NCI-H1105 (cell line): Measurements from ENCODE around the gene PLA2G2D.
A peak's percentile ranks its signal among the peaks of the same experiment; 100 is the strongest.

ENCODE experiments used
- DNase-seq: peaks from one replicate; lab custom pipeline; 2025; lab: John Stamatoyannopoulos, UW

The PLA2G2D gene, protein sequence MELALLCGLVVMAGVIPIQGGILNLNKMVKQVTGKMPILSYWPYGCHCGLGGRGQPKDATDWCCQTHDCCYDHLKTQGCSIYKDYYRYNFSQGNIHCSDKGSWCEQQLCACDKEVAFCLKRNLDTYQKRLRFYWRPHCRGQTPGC

DNA sequence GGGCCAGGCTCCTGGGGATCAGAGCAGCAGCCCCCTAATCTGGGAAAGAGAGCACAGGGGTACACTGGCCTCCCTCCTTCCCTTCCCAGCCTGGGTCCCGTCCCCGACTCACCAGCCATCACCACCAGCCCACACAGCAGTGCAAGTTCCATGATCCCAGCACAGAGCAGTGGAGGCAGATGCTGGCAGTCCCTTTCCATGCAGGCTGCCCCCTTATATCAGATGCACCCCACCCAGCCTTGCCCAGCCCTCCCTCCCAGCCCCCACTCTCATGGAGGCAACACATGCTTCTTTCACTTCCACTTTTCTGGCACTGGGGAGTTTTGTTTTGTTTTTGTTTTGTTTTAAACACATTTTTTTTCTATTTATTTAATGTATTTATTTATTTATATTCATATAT is at the start of gene PLA2G2D:
Gene PLA2G2D, minus strand, starts transcription at position 190 of the 400 bp plus-strand sequence. Its CDS starts 38 bp downstream, at position 152.
- DNase-seq = no peak

DNA sequence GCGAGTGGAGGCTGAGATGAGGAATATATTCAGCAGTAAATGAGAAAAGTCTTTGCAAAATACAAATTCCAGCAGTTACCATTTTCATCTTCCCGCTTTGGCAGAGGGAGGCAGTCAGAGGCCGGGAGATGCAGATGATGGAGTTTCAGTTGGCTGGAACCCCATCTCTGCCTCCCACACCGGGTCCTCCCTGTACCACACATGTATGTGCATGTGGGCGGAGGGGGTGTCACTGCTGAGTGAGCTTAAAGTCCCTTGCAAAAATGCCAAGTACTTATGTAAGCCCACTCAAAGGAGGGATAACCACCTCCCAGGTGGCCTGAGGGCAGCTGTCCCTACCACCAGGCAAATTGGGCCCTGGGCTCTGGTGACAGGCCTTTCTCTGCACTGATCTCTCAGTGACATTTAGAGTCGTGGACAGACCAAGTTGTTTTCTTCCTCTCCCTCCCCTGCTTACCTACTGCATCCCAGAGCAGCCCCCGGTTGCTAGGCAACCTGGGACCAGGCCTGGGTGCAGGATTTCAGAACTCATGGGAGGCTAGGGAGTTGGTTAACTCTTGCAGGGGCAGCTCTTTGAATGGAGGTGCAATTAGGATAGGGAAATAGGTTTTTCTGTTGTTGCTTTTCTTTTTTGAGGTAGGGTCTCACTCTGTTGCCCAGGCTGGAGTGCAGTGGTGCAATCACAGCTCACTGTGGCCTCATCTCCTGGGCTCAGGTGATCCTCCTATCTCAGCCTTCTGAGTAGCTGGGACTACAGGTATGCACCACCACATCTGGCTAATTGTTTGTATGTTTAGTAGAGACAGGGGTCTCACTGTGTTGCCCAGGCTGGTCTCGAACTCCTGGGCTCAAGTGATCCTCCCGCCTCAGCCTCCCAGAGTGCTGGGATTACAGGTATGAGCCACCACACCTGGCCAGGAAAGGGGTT is 49.5 kb upstream of the PLA2G2D start:
- DNase-seq = no peak

DNA sequence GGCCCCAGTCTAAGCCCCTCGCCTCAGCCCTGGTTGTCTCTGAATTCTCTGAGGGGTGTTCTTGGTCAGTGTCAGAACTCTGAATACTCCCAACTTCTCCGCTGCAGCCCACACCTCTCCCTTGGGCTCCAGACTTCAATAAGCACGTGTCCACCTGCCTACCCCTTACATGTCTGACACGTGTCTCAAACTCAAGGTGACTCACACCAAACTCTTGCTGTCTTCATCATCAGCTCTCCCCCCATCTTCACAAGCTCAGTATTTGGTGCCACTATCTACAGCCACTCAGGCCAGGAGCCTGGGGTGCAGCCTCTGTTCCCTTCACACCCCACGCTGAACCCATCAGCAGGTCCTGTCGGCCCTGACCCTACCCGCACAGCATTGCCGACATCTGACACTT is 47.8 kb upstream of the PLA2G2D start:
- DNase-seq = no peak

DNA sequence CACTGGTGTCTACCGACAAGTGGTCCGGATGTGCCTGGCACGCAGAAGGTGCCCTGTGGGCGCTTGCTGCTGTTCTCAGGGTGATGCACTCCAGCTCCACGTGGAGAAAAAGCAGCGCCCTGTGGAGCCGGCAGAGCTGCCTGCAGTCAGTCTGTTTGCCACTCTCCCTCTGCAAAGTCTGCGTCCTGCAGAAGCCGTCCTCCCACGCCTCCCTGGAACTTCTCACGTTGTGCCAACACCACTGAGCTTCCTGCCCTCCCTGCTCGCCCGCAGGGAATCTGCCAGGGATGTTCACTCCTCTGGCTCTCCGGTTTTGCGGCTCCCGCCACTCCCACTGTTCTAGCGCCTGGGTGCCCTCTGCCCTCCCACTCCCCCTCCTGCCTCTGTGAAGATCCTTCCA is 46.7 kb upstream of the PLA2G2D start:
- no peak for DNase-seq

DNA sequence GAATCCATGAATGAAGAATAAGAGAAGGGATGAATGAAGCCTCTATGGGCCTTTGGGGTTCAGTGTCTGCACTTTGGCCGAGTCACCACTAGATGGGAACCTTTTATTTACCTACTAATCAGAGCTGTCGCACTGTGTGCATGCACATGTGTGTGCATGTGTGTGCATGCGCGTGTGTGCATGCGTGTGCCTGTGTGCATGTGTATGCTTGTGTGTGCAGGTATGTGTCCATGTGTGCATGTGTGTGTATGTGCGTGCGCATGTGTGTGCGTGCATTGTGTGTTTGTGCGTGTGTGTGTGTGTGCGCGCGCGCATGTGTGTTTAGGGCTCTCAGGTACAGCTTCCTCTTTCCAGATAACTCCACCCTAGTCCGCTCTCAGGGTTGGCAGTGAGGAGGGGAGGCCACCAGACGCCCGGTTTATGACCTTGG is 46.2 kb upstream of the PLA2G2D start:
- DNase-seq = no peak

DNA sequence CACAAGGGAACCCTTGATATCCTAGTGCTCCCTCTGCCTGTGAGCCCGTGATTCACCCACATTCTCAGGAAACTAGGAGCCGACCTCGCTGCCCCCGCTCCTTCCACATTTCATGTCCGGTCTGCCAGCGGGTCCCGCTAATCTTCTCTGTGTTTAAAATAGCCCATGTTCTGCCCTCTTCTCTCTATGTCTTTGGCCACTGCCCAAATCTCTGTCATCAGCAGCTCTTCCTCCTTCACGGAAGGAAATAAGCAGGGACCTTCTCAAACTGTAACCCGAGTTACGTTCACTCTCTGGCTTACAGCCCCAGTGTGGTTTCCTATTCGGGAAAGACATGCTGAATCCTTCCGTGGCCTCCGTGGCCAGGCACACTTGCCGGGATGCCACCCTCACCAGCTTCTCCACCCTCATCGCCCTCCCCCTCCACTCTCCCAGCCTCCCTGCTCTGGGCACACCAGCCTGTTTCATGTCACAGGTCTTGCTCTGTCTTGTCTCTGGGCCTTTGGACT is 45.4 kb upstream of the PLA2G2D start:
- no peak for DNase-seq

DNA sequence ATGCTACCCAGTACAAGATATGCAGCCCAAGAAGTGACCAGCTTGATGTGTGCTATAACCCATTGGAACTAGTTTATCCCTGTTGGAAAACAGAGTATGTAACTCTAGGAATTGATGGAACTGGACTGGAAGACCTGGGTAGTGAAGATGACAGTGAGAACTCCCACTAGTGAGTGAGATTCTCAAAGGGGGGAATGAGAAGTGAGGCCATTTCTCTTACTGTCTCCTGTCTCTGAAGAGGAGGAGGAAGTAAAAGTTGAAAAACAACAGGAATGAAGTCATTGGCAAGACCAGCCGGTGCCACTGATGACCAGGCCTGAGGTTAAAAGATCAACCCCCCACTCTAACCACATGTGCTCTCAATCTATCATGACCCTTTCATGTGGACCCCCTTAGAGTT is 40.7 kb upstream of the PLA2G2D start:
- no peak for DNase-seq

DNA sequence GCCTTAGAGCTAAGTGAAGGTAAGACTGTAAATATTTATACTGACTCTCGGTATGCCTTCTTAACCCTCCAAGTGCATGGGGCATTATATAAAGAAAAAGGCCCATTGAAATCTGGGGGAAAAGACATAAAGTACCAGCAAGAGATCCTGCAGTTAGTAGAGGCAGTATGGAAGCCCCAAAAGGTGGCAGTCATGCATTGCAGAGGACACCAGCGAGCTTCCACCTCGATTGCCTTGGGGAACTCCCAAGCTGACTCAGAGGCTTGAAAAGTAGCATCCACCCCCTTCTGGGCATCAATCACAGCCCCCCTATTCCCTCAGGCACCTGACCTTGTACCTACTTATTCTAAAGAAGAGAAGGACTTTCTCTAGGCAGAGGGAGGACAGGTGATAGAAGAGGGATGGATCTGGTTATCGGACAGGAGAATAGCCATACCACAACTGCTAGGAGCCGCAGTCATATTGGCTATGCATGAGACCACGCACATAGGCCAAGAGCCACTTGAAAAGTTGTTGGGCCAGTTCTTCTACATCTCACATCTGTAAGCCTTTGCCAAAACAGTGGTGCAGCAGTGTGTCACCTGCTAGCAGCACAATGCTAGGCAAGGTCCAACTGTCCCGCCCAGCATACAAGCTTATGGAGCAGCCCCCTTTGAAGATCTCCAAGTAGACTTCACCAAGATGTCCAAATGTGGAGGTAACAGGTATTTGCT is 39.2 kb upstream of the PLA2G2D start:
- DNase-seq = no peak

DNA sequence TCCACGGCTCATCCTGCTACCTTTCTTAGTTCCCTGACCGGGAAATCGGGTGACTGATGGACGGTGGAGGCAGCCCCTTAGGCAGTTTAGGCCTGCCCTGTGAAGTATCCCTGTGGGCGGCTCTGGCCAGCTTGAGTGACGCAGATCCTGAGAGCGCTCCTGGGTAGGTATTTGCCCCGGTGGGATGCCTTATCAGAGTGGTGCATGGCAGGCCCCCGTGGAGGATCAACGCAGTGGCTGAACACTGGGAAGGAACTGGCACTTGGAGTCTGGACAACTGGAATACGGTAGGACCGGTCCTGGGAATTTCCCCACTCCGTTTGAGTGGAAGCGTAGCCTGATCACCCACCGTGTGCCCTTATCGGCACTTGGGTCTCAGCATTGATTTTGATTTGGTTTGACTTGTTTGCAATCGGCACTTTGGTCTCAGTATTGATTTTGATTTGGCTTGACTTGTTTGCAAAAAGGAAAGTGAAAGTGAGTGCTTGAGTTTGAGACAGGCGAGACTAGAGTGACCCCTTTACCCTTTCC is 35.0 kb upstream of the PLA2G2D start:
- no peak for DNase-seq

DNA sequence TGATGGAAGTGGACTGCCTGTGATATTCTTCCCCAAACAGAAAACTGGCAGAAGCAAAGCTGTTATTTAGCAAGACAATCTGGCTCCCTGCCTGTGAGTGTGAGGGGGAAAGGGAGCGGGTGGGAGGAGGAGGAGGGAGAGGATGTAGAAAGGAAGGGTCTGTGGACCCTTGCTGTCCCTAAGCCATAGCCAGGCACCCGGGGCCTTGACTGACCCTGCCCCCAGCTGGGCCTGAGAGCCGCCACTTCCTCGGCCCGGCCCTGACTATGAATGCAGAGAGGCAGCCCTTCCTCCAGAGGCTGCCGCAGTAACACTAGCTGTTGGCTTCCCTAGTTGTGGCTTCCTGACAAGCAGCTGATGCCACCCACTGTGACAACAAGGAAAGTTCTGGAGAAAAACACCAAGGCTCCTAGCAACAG is 33.7 kb upstream of the PLA2G2D start:
- DNase-seq = no peak

DNA sequence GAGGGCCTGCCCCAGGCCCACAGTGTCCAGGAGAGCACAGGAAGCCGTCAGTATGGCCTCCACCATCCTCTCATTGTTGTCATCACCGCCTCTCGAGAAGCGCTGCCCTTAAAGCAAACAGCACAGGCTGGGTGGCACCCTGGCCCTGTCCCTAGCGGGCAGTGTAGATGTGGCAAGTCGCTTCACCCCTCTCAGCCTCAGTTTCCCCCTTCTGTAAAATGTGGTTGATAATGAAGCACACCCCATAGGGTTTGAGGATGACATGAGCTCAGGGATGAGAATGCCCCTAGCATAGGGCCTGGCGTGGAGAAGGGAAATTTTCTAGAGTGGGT is 33.2 kb upstream of the PLA2G2D start:
- DNase-seq = no peak

DNA sequence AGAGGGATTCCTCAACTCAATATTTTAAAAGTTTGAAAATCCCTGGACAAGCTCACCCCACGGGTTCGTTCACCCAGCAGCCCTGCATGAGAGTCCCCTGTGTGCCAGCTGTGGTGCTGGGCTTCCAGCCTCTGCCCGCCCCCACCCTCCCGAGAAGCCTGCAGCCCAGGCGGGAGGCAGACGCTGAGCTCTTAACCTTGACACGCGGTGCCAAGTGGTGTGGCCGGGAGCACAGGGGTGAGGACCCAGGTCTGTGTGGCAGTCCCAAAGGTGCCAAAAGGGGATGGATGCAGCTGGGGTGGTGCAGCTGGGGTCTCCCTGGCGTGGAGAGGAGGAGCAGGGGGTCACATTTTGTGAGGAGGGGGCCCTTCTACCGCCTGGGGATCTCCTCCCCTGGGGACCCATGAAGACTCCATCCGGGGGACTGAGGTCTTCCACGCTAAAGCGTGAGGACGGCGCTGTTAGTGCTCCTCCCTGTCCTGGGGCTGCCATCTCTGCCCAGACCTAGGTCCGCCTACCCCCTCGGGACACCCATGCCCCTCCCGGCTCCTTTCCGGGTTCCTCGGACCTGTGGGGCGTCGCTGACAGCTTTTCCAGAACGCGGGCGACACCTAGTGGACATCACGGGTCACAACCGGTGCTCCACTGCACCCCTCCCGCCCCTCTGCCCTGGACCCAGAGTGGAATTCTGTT is 32.7 kb upstream of the PLA2G2D start:
- DNase-seq = peak; percentile 63

DNA sequence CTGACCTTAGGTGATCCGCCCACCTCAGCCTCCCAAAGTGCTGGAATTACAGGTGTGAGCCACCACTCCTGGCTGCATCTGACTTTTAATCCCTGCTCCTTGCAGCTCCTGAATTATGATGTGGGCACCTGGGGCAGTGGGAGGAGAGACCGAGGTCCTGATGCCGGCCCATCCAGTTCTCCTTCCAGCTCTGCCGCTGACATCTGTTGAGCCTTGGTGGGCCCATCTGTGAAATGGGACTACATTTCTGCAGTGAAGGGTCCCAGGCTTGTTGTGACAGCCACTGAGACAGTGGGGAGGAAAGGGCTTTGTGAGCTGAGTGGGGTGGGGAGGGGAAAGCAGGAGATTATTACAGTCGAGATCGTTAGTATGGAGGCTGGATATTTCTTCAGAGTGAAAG is 31.6 kb upstream of the PLA2G2D start:
- no peak for DNase-seq

DNA sequence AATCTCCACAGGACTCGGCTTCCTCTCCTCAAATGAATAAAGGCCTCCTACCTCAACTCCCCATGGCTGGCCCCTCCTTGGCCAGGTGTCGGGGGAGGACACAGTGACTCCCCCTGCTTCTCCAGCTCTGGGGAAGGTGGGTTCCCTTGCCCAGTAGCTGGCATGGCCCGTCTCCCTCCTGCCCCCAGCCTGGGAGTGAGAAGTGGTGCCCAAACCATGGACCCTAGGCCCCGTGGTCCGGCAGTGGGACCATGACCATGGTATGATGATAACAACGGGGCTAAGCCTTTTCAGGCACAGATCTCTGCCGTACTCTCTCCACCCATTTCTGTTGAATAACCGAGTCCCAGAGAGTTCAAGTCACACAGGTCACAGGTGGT is 31.0 kb upstream of the PLA2G2D start:
- DNase-seq = no peak

DNA sequence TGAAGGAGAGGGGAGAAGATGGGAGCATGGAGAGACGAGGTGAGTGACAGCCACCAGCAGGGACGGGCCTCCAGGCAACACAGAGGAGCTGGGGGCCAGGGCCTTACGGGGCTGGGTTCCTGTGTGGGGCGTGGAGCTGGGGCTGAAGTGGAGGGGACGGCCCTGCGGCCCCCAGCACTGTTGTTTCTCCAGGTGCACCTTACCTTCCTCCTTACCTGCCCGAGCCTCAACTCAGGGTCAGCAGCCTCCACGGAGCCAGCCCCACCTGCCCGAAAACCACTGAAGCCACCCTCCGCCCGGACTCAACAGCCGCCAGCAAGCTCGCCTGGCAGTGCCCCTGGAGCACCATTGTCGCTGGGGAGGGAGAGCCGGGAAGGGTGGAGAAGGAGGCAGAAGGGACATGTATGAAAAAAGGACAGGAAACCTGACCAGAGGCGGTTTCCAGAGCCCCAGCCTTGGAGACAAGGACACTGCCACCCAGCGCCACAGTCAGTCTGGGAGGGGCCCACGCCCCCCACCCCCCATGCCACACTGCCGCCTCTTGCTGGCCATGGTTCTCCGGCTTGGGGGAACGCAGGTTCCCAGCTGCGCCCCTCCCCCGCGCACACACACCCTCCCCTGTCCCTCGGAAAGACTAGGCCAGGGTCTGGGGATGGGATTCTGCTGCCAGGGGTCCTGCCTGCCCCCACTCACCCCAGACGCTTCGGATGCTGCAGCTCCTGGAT is 30.4 kb upstream of the PLA2G2D start:
- DNase-seq = no peak

DNA sequence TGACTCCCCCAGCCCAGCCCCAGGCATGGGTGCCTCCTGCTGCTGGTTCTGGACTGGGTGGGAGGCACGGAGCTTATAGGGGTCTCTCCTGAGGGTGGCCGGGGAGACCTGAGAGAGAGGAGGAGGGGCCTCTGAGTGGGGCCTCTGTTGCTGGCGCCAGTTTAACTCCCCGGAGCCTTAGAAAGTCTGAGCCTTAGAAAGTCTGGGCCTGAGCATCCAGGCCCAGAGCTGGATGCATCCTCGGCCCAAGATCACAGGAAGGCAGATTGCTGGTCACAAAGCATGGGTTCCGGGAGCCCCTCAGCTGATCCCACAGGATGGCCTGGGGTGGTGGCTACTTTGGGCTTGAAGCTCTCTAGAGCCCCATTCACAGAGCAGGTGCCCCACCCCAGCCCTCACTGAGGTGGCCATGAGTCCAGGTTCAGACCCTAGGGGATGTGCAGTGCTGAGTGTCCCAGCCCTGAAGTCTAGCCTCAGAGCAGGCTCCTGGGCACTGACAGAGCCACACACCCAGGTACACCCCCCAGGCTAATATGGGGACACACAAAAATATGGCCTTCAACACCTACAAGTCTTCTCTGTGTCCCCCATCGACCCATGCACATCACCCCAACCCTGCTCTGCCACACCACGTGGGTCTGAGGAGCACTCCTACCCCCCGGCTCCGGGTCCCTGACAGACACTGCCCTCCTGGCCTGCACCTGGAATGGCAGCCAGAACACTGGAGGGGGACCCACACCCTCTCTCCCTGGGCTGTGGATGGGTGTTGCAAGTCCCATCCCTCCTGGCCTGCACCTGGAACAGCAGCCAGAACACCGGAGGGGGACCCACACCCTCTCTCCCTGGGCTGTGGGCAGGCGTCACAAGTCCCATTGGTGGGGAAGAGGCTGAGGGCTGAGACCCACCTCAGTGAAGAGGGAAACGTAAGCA is 29.5 kb upstream of the PLA2G2D start:
- DNase-seq = no peak

DNA sequence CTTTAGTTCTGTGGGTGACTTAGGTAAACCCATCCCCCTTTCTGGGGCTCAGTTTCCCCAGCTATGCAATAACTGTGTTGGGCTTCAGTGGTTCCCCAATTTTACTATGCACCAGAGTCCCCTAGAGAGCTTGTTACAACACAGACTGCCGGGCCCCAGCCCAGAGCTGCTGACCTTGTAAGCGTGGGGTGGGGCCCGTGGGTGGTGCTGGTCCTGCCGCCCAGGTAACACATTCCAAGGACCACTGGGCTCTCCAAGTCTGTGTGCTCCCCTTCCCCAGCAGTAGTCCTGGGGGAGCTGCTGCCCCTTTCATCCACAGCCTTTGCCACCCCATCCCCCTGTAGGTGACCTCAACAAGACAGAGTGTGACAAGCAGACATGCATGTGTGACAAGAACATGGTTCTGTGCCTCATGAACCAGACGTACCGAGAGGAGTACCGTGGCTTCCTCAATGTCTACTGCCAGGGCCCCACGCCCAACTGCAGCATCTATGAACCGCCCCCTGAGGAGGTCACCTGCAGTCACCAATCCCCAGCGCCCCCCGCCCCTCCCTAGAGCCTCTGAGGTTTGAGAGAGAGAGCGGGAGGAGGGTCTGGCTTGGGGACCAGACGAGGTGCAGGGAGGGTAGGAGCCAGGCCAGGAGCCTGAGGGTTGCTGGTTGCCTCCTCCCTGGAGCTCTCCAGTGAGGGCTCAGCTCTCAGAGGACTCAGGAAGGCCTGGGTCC is 28.7 kb upstream of the PLA2G2D start:
- no peak for DNase-seq

DNA sequence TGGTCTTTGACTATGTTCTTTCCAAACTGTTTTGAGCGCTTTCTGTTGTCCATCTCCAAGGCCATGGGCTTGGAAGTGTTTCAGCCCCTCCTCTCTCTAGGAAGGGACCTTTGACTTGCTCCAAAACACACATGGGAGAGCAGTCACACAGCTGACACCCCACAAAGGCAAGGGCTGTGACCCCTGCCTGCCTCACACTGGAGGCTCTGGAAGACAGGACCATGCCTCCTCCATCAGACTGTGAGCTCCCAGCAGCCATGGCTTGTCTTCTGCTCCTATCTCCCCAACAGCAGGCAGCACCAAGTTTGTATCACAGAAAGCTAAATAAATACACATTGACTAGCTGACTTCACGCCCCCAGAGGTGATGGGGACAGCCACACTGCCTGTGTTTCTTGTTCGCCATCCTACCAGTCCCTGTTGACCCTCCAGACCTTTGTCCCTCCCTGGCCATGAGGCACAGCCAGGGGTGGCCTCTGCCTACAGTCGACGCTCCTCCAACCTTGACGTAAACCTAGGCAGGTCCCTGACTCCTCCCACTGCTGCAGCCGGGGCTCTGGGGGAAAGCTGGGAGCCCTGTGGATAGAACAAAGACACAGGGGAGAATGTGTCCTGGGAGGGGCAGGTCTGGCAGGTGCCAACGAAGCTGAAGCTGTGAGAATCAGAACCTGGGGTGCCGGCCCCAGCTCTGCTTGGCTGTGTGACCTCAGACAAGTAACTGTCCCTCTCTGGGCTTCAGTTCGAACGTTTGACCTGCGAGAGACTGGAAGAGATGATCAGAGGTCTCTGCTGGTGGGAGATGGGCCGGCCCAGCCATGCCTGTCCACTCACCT is 24.6 kb upstream of the PLA2G2D start:
- DNase-seq = no peak

DNA sequence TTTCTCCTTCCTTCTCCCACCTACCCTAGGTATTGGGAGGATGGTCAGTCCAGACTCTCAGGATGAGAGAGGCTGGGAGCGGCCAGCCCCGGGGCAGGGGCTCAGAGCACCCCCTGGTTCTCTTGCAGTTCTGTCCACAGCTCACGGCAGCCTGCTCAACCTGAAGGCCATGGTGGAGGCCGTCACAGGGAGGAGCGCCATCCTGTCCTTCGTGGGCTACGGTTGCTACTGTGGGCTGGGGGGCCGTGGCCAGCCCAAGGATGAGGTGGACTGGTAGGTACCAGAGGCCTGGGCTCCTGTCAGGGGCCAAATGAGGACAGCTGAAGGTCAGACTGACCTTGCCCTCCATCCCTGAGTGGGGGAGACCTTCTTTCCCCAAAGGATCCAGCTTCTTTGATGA is 24.0 kb upstream of the PLA2G2D start:
- DNase-seq = no peak
